Fibroblast of skin of right quadriceps (primary cell): ENCODE measurements around the gene DUSP8.
"Not testable (repeated sequence)": the region's sequence is repeated elsewhere in the genome, so short reads cannot be mapped to it uniquely, and the experiment has no call there.

ENCODE experiments used
- DNase-seq: peaks from one replicate; pipeline ENCODE4 v3.0.0-alpha.2; 2013

DUSP8 gene

DNA sequence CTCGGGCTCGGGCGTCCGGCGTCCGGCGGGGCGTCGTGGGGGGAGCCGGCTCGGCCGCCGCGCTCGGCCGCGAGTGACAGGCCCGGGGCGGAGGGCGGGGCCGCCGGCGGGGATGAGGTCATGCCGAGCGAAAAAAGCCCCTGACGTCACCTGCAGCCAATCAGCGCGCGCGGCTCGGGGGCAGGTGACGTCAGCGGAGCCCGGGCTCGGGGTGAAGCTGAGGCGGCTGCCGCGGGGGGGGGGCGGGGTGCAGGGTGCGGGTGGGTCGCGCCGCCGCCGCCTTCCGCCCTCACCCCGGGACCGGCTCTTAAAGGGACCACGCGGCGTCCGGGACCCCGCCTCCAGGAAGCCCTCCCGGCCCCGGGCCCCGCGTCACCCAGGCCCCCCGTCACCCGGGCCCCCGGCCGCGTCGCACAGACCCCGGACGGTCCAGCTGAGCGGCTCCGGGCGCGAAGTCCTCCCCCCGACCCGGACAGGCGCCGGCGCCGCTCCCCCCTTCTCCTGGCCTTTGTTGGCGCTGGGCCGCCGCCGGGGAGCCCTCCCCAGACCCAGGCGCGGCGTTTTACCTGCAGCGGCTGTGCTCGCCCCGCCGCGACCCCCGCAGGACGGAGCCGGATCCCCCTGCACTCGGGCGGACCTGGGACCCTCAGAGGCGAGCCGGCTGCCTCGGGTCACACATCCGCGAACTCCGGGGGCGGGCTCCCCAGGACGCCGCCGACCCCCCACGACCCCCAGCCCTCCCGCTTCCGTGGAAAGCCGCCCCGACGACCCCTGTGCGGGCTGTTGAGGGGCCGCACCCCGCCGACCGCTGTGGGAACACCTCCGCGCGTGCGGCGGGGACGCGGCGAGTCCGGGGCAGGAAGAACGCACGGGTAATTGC is at the start of gene DUSP8:
Gene DUSP8 (minus strand): TSS at position 75 of the 880 bp plus-strand sequence. CDS start 6,445 bp downstream, outside the sequence.
- DNase-seq = peak; percentile 82

DNA sequence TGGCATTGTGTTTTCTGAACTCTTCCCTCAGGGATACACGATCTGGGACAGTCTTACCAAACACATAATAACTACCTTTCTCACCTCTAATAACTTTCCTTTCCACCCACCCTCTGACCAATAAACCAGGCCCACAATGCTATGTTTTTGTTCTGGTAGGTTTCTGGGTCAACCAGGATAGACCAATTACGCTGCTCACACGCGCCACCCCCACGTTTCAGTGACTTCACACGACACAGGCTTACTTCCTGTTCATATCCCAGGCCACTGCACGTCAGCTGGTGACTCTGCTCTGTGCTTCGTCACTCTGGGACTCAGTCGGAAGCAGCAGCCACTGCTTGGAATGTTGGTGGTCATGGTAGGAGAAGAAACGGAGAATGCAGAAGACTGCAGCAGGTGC is 47.4 kb upstream of the DUSP8 start:
- no peak for DNase-seq

DNA sequence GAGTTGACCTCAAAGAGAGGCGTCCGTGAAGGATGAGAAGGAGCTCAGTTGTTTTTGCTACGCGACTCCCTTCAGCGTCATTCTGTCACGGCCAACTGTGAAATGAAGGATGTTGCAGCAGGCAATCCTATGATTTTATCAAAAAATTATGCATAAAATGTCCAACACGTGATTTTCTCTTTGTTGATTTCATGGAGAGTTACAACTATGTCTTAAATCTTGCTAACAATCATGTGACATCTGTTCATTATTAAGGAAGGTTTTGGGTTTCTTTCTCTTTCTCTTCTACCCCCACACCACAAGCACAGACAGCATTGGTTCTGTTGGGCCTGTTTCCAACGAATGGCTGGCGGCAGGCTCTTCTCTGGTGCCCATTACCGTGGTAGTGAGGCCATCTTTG is 46.2 kb upstream of the DUSP8 start:
- peak; percentile 13 for DNase-seq

- no peak for DNase-seq
Observed at GRCh38 chr11:1608363-1608762, 36.3 kb upstream of the DUSP8 start, which contains the start of gene KRTAP5-3. KRTAP5-3 (minus strand) TSS chr11:1608463; CDS start chr11:1608385, 78 bp downstream.

GRCh38 chr11:1607901-1608300 is 35.8 kb upstream of the DUSP8 start:
- DNase-seq = not testable (repeated sequence)

DNA sequence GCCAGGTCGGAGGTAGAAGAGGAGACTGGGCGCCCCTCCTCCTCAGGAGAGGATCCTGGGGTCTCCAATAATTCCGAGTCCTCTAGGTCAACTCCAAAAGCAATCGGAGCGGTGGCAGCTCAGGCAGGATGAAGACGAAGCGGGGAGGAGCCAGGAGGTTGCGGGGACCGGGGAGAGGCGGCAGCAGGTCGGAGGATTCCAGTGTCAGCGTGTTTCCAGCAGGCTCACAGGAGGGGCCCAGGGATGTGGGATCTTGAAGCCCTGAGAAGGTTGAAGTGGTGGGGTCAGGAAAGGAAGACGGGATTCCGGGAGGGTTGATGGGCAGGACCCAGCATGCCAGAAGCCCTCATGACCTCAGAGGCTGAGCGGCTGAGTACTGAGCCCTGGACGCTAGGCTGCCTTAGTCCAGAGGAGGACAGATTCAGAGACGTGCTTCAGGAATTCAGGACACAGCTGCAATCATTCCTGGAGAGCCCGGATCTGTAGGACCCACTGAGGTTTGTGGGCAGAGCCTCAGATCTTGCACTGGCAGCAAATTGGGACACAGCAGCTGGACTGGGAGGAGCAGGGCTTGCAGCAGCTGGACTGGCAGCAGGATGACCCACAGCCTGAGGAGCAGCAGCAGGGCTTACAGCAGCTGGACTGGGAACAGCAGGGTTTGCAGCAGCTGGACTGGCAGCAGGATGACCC is 35.2 kb upstream of the DUSP8 start:
- not testable (repeated sequence) for DNase-seq

- DNase-seq = not testable (repeated sequence)
Observed at GRCh38 chr11:1605923-1606322, 33.9 kb upstream of the DUSP8 start.

- DNase-seq = no peak
Observed at GRCh38 chr11:1604711-1605110, 32.6 kb upstream of the DUSP8 start.

DNA sequence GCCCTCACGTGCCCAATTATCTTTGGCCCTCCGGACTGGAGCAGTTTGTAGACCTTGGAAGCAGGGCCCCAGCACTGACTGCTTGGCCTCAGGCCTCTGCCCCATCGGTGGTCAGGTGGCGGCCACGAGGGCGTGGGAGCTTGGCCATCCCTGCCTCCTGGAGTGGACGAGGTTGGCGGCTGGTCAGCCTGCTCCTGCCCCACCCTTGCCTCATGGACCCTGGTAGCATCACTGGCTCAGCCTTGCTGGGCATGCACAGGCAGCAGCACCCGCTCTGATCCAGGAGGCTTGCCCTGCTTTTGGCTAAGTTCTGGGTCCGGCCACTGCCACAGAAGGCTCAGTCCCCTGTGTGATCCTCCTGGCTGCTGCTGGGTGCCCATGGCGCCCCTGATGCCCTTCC is 32.1 kb upstream of the DUSP8 start:
- no peak for DNase-seq

GRCh38 chr11:1603629-1604028 is 31.6 kb upstream of the DUSP8 start:
- DNase-seq = no peak

DNA sequence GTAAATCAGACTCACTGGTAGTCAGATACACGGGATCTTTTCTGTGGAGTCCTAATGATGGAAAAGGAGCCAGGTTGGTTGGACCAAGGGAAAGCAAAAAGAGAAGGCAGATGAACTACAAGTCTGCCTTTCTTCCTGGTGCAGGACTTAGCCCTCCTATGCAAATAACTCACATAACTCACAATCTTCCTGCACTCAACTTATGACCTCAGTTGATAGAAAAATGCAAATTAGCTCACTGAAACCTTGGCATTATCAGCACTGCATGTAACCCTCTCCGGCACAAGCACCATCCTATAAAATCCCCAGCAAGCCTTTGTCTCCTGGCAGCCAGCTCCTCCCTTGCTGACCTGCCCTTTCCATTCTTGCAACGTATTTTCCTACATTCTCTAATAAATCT is 29.6 kb upstream of the DUSP8 start:
- not testable (repeated sequence) for DNase-seq

- no peak for DNase-seq
Observed at GRCh38 chr11:1600626-1601025, 28.6 kb upstream of the DUSP8 start.

- no peak for DNase-seq
Observed at GRCh38 chr11:1598816-1599215, 26.7 kb upstream of the DUSP8 start.

- DNase-seq = not testable (repeated sequence)
Observed at GRCh38 chr11:1598406-1598805, 26.3 kb upstream of the DUSP8 start.

DNA sequence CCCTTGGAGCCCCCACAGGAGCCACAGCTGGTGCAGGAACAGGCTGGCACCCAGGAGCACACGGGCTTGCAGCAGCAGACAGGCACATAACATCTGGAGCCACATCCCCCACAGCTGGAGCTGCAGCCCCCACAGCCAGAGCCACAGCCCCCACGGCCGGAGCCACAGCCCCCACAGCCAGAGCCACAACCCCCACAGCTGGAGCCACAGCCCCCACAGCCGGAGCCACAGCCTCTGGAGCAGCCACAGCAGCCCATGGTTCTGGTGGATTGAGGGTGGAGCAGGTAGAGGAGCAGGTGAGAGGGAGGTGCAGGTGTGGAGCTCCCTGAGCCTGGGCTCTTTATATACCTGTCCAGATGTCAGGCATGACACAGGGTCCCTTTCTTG is 25.9 kb upstream of the DUSP8 start, which contains the start of gene KRTAP5-2:
Gene KRTAP5-2 (minus strand): TSS at position 301 of the 387 bp plus-strand sequence. CDS start 44 bp downstream, at position 257.
- no peak for DNase-seq

- no peak for DNase-seq
Observed at GRCh38 chr11:1597331-1597993, 25.4 kb upstream of the DUSP8 start.

DNA sequence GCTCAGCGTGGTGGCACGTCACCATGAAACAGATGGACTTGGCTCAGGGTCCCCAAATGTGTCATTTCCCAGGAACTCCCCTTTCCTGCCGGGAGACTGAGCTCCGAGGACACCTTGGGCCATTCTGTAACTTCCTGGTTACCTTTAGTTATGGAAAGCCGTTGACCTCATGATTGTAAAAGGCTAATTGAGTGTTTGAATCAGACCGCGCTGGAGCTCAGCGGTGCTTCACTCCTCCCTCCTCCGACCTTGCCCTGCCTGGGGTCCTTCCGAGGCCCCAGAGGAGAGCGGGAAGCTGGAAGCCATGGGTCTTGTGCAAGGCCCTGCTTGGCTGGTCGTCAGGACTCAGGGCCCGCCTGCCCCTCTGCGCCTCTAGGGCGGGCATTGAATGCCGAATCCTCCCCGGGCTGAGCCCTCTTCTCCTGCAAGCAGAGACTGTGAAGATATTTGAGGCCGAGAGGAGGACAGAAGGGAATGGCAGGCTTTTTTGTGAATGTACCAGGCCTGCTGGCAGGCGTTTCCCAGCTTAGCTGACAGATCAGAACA is 24.6 kb upstream of the DUSP8 start:
- DNase-seq = not testable (repeated sequence)

GRCh38 chr11:1595994-1596575 is 24.0 kb upstream of the DUSP8 start:
- not testable (repeated sequence) for DNase-seq

GRCh38 chr11:1592628-1593027 is 20.6 kb upstream of the DUSP8 start:
- no peak for DNase-seq

DNA sequence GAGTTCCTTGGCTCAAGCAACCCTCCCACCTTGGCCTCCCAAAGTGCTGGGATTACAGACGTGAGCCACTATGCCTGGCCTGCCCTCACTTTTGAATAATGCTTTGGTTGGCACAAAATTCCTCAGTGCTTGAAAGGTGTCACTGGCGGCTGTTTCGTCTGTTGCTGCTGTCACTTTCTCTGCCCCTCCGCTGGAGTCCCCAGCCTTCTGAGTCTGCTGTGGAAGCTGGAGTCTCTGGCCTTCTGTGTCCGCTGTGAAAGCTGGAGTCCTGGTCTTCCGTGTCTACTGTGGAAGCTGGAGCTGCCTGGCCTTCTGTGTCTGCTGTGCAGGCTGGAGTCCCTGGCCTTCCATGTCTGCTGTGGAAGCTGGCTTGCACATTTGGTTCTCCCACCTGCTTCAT is 17.9 kb upstream of the DUSP8 start:
- no peak for DNase-seq

DNA sequence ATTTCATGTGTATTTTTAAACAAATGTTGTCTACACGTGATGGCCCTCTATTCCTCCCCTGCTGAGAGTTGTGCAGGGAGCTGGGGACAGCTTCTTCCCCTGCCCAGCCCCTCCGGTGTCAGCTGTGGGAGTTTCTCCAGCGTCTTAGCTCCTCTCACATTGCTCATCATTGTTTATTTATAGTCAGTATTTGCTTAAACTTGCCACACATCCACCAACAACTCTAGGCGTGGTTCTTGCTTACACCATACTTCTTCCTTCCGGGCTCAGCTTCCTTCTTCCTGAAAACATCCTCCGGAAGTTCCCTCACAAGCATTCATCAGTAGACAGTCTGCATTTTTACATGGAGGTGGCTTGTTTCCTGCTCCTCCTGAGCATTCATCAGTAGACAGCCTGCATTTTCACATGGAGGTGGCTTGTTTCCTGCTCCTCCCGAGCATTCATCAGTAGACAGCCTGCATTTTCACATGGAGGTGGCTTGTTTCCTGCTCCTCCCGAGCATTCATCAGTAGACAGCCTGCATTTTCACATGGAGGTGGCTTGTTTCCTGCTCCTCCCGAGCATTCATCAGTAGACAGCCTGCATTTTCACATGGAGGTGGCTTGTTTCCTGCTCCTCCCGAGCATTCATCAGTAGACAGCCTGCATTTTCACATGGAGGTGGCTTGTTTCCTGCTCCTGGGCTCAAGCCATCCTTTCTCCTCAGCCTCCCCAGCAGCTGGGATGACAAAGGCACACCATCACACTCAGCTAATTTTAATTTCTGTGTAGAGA is 17.3 kb upstream of the DUSP8 start:
- DNase-seq = not testable (repeated sequence)

DNA sequence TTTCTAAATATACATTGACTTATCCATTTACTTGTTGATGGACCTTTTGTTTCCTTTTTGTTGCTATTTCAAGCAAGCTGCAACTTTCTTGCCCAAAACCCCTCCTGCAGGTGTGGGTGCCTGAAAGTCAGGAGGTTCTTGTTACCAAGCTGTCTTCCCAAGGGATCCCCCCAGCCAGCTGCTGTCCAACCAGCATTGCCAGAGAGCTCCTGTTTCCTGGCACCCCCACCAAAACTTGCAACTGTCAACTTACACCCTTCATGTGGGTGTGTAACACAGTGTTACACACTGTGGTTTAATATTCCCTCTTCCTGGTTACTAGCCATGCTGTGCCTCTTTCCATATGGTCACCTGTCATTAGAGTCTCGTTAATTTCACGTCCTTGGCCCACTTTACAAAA is 14.6 kb upstream of the DUSP8 start:
- DNase-seq = no peak
